ENCODE measurements around the gene TADA2B. TPM values are rescaled to one million over a fixed set of nuclear protein-coding genes. Genes with fewer than 3 reads are reported as not detected.

Gene TADA2B, protein sequence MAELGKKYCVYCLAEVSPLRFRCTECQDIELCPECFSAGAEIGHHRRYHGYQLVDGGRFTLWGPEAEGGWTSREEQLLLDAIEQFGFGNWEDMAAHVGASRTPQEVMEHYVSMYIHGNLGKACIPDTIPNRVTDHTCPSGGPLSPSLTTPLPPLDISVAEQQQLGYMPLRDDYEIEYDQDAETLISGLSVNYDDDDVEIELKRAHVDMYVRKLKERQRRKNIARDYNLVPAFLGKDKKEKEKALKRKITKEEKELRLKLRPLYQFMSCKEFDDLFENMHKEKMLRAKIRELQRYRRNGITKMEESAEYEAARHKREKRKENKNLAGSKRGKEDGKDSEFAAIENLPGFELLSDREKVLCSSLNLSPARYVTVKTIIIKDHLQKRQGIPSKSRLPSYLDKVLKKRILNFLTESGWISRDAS
- 21.4 TPM for total RNA-seq
- long read RNA-seq, transcript TADA2B-205 (1 exons, 3,818 nt) = major isoform, 22 of 22 reads
- long read RNA-seq, partial matches to known transcripts = 0 of 22 reads
- long read RNA-seq, other reads (novel, unspliced or antisense) = 0 of 22 reads

DNA sequence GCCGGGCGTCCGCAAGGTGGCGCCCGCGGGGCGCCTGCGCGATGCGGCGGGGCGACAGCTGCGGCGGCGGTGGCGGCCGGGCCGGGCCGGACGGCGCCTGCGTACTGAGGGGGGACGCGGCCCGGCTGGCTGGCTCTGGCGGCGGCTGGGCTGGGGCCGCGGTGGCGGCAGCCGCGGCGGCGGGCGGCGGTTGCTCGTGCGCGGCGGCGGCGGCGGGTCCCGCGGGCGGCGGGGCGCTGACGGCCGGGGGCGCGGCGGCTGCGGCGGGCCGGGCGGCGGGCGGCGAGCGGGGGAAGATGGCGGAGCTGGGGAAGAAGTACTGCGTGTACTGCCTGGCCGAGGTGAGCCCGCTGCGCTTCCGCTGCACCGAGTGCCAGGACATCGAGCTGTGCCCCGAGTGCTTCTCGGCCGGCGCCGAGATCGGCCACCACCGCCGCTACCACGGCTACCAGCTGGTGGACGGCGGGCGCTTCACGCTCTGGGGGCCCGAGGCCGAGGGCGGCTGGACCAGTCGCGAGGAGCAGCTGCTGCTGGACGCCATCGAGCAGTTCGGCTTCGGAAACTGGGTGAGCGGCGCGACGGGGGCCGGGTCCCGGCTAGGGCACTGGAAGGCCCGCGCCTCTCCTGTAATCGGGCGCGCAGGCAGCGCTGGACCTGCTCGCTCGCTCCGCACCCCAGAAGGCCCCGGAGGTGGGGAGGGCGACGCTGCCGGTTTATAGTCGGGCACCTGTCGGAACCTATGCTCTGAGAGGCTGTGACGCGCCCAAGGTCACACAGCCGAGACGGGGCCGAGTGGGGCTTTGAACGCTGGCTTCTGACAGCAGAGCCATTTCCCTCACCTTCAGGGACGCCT lies at the start of gene TADA2B:
TSS of gene TADA2B (plus strand) at position 89 of the 853 bp plus-strand sequence. CDS start at position 297, 208 bp downstream.
- DNase-seq (ENCODE audit: low spot score) = no peak

DNA sequence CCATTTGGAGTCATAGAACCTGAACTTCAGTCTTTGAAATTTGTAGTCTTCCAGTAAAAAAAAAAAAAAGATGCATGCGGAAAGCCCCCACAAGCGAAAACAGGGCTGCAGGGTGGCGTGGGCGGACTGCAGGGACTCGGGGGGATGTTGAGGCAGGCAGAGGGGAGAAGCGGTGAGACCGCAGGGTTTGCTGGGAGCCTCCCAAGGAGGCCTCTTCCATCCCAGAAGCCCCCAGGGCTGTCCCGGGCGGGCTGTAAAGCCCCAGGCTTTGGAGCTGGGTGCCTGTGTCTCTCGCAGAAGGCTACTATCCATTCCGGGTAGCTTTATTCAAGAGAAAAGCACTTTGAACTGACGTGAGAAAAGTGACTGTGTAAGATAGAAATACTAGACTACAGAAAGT lies 46.7 kb upstream of the TADA2B start:
- DNase-seq (ENCODE audit: low spot score) = no peak

DNA sequence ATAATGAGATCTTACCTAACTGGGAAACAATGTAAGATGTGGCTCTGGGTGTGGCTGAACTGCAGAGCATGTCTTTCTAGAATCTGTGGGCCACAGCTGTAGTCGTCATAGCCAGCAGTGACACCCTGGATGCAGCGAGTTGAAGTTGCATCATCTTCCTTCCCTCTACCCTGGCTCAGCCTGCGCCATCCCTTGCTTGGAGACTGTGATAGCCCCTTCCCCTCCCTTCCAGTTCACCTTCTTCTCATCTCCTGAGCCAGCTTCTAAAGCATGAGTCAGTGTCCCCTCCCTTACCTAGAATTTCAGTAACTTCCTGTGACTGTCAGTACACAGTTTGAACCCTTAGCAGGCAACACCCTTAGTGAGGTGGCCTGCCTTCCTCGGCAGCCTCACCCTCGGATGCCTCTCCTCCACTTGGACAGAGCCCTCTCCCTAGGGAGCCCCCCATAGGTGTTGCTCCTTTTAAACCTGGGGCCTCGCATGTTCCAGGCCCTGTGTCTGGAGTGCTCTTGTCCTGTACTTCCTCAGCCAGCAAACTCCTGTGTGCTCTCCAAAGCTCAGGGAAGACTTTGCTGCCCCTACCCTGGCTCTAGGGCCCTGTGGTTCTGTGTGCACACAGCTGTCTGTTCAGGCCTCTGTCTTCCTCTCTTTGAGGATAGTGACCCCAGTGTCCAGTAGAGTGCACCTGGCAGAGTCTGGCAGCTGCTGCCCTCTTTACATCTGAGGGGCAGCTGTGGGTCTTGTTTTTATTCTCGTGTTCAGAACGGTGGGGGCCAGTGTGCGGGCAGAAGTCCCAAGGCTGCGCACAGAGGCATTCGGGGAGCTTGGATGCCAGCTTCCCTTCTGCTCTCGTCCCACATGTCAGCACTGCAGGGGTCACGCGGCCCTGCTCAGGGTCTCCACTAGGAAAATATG lies 43.7 kb upstream of the TADA2B start:
- DNase-seq (ENCODE audit: low spot score) = no peak

DNA sequence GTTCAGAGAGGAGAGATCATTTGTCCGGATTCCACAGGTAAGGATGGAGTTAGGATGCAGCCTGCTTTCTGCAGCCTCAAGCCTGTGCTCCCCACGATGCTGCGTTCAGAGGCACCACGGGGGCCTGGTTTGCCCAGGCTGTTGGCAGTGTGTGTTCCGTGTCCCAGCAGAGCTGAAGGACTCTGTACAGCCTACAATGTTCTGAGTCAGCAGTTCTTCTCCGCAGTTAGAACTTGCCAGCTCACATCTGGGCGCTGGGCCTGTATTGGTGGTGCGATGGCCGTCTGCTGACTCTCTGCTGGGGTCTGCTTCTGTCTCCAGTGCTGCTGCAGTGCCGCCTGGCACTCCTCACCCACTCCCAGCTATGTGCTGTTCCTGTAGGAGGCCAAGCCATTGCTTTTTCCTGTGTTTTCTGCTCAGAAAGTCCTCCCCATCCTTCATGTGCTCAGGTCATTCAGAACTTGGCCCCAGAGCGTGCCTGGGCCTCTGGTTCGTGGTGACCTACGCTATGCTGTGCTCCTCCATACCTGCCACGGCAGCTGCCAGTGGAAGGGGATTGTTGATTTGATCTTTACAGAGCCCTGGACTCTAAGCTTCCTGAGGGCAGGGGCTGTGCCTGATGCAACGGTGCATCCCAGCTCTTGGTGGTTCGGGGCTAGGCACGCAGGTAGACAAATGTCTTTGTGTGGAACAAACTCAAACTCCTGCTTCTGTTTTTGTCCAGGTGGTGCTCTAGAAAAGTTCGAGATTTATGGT lies 42.6 kb upstream of the TADA2B start:
- DNase-seq (ENCODE audit: low spot score) = no peak

DNA sequence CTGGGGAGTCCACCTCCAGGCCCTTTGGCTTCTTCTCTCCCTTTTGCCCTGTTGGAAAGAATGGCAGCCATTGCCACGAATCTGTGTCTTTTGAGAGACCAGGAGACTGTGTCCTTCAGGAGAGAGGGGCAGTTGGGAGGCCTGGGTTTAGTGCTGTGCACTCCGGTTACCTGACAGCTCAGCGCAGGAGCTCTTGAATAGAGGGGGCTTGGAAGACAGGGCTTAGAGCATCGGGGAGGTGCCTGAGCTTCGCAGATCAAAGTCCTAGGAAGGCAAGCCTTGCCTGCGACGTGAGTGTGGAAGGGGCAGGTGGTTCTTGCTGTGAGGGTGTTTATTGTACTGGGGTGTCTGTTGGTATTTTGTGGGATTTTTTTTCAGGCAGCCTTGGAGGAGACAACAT lies 41.9 kb upstream of the TADA2B start:
- no peak for DNase-seq (ENCODE audit: low spot score)

DNA sequence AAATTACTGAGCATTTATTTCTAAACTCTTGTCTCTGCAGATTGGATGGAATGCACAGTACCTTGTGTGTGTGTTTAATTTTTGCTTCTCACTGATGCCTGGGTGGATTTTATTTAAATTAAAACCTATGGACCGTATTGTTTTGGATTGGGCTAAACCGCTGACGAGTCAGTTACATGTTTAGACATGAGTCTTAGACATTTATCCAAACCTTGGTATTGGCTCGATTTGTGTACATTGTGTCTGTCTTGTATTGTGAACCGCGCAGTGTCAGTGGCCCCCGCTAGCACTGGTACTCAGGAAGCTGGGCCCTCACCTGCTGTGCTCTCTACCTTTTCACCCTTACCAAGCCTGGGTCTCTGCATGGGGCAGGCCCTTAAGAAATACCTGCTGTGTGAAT lies 40.8 kb upstream of the TADA2B start:
- DNase-seq (ENCODE audit: low spot score) = peak; percentile 12

DNA sequence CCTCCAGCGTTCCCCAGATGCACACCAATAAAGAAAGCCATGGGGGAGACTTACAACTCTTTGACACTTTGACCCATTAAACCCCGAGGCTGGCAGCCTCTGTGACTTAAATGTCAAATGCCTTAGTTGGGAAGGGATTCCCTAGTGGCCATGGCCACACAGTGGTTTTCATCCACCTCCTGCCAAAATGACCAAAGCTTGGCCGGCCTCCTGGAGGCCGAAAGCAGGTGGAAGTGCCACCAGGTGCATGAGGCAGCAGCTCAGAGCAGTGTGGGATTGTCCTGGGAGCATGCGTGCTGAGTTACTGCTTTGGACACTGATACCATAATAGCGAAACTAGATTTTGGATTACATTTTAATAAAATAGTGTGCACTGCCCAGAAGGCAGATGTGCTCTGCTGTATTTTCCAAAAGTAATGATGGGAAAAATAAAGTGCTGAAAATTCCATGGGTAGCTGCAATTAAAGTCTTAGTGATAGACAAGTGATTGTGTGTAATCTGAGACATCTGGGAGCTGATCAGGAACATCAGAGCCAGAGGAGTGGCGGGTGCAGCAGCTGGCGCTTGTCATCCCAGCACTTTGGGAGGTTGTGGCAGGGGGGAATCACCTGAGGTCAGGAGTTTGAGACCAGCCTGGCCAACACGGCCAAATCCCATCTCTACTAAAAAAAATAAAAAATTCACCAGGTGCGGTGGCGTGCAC lies 39.8 kb upstream of the TADA2B start:
- DNase-seq (ENCODE audit: low spot score) = peak; percentile 39

DNA sequence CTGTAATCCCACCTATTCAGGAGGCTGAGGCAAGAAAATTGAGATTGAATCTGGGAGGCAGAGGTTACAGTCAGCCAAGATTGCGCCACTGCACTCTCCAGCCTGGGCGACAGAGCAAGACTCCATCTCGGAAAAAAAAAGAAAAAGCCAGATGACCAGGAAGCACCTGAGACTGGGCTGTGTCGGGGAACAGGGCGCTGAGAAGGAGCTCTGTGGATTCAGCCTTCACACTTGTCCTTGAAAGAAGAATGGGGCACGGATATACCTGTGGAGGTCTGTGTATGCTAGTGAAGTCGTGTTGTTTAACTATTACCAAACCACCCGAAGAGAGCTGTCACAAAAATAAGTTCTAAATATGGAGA lies 39.3 kb upstream of the TADA2B start:
- DNase-seq (ENCODE audit: low spot score) = peak; percentile 47

DNA sequence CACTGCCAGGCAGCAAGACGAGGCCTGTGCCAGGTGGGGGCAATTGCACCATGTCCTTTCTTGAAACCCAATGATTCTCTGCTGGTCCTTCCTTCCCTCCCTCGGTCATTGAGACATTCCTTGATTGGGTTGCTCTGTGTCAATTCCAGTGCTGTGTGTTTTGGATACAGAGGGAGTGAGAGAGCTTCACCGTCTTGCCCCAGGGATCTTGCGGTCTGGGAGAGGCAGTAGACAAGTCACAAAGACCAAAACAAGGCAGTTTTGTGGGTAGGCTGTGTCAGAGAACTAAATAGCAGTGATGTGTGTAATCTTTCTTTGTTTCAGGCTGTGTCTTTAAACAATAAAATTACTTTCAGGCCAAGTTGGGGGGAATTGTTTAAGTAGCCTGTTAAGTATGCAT lies 38.8 kb upstream of the TADA2B start:
- DNase-seq (ENCODE audit: low spot score) = peak; percentile 37

DNA sequence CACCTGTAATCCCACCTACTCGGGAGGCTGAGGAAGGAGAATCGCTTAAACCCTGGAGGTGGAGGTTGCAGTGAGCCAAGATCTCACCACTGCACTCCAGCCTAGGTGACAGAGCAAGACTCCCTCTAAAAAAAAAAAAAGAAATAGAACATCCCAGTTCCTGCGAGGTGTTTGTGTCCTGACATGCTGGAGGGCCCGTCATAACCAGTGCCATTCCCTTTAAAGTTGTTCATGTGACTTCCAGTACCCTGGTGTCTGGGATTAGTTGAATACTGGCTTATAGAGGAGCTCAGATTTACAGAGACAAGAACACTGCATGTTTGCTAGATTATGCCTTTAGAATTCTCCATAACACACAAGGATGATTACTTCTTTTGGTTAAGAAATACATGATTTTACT lies 37.6 kb upstream of the TADA2B start:
- no peak for DNase-seq (ENCODE audit: low spot score)

DNA sequence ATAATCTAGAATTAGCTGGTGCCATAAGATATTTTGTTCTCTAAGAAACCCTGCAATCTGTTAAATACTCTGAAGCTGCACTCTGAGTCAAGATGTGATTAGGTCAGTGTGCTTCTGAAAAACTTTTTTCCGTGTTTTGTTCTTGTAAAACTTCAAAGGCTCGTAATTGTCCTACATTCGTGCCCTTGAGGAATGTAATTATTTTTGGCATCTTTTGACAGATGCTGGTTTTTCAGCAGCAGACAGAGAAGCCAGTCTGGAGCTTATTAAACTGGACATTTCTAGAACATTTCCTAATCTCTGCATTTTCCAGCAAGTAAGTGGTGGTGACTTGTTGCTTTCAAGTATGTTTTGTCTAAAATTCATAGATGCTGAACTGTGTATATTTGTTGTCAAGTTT lies 36.8 kb upstream of the TADA2B start:
- DNase-seq (ENCODE audit: low spot score) = no peak

DNA sequence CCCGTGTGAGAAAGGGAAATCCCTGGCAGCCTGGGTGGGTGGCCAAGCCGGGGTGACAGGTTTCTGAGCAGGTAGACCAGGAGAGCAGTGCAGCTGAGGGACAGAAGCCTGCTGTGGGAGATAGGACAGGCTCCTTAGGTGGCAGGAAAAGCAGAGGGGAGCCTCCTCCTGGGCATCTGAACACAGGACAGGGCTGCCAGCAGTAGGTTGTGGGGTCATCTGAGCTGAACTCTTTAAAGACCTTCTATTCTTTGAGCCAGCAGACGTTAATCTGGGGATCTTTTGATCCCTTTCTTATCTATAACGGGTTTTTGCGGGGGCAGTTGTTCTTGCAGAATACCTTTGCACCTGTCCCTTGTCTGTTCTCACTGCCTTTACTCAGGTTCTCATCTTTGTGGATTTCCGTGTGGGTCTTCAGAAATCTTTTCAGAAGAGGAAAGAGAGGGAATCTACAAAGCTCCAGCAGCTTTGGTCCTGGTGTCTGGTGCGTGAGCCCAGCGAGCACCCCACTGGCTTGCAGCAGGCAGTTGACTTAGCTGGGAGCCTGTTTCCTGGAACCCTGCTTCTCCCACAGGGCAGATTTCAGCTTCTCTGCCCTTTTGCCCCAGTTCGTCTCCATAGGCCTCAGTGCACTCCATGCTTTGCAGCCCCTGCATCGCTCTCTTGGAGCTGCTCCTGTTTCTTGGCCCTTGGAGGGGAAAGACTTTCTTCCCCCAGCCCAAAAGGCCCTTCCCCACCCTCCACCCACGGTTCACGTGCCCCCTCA lies 35.8 kb upstream of the TADA2B start:
- no peak for DNase-seq (ENCODE audit: low spot score)

DNA sequence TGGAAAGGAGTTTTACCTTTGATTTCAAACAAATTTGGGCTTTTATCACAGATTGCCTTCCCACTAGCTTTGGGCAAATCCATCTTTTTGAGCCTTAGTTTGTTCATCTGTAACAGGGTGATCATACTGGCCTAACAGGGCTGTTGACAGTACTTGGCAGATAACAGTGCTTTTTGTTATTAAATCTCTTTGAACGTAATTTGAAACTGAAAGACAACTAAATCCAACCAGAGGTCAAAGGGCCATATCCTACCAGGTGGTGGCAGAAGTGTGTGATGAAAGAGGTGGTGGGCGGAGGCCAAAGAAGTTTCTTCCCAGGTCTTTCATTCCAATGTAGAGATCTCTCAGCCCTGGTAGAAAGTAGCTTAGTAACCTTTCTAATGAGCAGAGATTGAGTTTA lies 35.2 kb upstream of the TADA2B start:
- no peak for DNase-seq (ENCODE audit: low spot score)

DNA sequence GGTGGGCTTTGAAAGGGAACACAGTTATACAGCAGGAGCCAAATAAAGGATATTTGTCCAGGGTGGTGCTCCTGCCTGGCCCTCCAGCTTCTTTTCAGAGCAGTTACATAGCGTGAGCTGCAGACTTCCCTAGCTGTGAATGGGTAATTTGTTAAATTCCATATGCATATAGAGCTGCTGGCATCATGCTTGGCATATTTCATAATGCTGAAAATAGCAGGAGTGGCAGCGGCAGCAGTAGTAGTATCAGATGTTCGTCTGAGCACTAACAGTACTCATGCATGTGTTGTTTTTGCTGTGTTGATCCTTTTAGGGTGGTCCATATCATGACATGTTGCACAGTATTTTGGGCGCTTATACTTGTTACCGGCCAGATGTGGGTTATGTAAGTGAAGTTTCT lies 33.6 kb upstream of the TADA2B start:
- no peak for DNase-seq (ENCODE audit: low spot score)

DNA sequence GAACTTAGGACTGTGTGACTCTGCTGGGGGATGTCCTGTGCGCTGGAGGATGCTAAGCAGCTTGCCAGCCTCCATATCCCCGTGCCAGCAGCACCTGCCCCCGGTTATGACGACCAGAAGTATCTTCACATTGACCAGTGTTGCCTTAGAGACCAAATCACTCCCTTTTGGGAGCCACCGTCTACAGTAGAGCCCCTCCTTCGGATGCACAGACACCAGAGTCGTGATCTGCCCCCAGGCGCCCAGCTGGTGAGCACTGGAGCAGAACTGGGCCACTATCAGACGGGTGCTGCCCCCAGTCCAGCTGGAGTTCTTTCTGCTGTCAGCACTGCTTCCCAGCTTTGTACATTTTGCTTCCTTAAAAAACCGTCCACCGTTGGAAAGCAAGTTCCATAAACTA lies 30.0 kb upstream of the TADA2B start:
- no peak for DNase-seq (ENCODE audit: low spot score)

DNA sequence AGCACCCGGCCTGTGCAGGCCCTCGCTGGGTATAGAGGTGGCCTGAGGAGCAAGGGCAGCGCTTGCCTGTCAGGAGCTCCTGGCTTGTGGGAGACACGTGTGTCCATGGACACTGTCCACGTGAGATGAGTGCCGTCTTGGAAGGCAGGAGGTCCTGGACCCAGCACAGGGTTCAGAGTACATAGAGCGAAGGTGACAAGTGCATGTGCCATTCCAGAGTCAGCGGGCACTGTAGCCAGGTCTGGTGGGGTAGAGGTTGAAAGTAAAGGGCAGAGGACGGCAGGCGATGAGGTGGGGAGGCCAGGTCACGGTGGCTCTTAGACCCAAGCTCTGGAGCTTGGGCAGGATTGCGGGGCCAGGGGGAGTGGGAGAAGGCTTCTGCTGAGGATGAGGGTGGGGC lies 28.4 kb upstream of the TADA2B start:
- no peak for DNase-seq (ENCODE audit: low spot score)

DNA sequence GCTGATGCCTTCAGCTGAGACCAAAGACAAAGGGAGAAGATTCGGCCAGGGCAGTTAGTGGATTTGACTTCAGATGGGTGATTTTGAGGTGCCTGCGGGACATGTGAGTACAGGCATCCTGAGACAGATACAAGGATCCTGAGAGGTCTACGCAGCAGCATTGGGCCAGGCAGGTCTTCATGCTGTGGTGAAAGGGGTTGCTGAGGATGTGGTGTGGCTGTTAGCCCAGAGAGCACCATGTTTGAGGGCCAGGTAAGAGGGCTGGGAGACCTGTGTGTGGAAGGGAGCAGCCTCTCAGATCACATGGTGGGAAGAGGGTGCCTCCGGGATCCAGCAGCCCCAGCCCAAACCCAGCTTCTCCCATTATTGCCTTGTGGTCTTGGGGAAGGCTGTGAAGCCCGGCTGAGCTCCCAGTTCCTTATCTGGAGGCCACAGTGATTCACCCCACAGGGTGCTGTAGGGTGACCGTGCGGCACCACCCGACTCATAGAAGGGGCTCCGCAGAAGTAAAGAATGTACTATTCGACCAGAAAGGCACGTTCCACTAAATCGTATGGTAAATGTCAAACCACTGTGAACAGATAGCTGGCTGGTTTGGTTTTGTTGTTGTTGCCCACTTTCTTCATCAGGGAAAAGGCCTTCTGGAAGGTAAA lies 27.7 kb upstream of the TADA2B start:
- no peak for DNase-seq (ENCODE audit: low spot score)

DNA sequence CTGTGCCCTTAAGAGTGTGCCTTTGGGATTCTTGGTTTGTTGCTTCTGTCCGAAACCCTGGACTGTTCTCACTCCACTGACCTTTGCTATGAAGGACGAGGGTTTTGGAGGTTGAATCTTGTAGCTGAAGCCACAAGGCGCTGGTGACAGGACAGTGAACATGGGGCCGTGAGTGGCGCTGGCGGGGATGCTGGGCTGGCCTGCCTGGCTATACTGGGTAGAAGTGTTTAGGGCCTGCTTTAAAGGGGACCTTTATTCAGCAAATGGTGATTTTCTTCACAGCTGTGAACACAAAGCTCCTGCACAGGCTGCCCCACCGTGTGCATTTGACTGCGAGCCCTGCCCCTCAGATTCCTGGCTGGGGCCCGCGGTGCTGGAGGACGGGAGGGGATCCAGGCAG lies 27.1 kb upstream of the TADA2B start:
- DNase-seq (ENCODE audit: low spot score) = no peak

DNA sequence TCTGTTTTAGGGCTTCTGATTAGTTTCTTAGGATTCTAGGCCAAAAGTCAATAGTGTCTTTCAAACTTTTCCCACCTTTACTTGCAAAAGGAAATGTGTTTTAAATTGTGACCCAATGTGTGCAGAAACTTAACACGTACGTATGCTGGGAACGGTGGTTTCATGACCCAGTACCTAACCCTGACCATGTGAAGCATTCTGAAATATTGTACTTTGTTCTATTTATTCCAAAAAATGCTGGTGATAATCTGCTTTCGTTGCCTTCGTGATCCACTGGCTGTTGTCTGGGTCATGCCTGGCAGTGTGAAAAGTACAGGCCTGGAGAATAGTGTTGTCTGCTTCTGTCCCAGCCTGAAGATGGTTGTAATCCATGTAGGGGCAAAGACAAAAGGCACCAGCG lies 26.7 kb upstream of the TADA2B start:
- DNase-seq (ENCODE audit: low spot score) = no peak
